Measurements from ENCODE around the gene MAN1B1.
A peak's percentile ranks its signal among the peaks of the same experiment; 100 is the strongest.

MAN1B1 gene

GRCh38 chr9:137074657-137075274 is 12.0 kb upstream of the MAN1B1 start:
- H3K4me3 ChIP-seq (ENCODE audit: low read depth, low read length): no peak overlapping the region
- no peak for TF ChIP-seq CTCF (IDR thresholded peaks at IDR 0.05; ENCODE audit: low read depth, low read length)

DNA sequence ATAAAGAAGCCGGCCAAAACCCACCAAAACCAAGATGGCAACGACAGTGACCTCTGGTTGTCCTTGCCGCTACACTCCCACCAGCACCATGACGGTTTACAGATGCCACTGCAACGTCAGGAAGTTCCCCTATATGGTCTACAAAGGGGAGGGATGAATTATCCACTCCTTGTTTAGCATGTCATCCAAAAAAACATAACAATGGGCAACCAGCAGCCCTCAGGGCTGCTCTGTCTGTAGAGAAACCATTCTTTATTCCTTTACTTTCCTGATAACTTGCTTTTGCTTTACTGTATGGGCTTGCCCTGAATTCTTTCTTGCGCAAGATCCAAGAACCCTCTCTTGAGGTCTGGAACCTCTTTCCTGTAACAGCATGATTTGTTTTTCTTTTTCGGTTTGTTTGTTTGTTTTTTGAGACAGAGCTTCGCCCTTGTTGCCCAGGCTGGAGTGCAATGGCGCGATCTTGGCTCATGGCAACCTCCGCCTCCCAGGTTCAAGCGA is 11.5 kb upstream of the MAN1B1 start:
- no peak overlapping the region for H3K4me3 ChIP-seq (ENCODE audit: low read depth, low read length)
- TF ChIP-seq CTCF (IDR thresholded peaks at IDR 0.05; ENCODE audit: low read depth, low read length): no peak

DNA sequence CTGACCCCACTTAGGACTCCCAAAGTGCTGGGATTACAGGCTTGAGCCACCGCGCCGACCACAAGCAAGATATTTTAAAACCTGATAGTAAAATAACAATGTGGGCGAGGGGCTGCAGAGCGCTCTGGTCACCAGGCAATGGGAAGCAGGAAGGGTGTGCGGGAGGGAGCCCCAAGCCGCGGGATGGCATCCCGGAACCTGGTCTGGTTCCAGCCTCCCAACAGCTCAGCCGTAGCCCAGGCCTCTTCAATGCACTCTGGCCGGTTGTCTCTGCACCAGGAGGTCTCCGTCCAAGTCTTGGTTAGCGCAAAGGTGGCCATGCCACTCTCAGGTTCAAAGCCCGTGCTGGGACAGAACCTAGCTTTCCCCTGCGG is 10.2 kb upstream of the MAN1B1 start:
- H3K4me3 ChIP-seq (ENCODE audit: low read depth, low read length): peak overlapping the region; percentile 36
- no peak for TF ChIP-seq CTCF (IDR thresholded peaks at IDR 0.05; ENCODE audit: low read depth, low read length)

- no peak for TF ChIP-seq CTCF (IDR thresholded peaks at IDR 0.05; ENCODE audit: low read depth, low read length)
- H3K4me3 ChIP-seq (ENCODE audit: low read depth, low read length): peak within 1 kb of the TSS; percentile 67
Measured at GRCh38 chr9:137077010-137077747, 9.6 kb upstream of the MAN1B1 start, which contains the start of gene UAP1L1. Gene UAP1L1, plus strand, starts transcription at chr9:137077517. Its CDS starts 16 bp downstream, at chr9:137077533.

DNA sequence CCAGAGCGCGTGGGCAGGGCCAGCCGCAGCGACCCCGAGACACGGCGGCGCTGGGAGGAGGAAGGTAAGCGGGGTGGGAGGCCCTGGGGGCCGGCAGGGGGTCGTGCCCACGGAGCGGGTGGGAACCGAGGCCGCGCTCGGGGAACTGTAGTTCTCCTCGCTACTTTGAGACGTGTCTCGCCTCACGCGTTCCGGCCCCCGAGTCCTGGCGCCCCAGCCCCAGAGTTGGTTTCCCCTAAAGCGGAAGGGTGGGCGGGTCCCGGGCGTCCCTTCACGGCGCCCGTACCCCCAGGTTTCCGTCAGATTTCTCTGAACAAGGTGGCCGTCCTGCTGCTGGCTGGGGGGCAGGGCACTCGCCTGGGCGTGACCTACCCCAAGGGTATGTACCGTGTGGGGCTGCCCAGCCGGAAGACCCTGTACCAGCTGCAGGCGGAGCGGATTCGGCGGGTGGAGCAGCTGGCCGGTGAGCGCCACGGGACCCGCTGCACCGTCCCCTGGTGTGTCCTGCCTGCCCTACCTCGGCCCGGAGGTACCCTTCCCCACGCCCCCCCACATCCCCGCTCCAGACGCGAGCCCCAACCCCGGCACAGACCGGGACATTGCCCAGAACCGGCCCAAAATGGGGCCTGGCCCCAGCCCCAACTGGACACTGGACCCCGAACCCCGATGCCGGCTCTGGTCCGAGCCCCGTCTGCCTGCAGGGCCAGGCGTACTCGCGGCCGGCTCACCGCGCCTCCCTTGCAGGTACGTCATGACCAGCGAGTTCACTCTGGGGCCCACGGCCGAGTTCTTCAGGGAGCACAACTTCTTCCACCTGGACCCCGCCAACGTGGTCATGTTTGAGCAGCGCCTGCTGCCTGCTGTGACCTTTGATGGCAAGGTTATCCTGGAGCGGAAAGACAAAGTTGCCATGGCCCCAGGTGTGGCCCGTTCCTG is 8.8 kb upstream of the MAN1B1 start:
- TF ChIP-seq CTCF (IDR thresholded peaks at IDR 0.05; ENCODE audit: low read depth, low read length): no peak
- H3K4me3 ChIP-seq (ENCODE audit: low read depth, low read length): peak overlapping the region; percentile 67

DNA sequence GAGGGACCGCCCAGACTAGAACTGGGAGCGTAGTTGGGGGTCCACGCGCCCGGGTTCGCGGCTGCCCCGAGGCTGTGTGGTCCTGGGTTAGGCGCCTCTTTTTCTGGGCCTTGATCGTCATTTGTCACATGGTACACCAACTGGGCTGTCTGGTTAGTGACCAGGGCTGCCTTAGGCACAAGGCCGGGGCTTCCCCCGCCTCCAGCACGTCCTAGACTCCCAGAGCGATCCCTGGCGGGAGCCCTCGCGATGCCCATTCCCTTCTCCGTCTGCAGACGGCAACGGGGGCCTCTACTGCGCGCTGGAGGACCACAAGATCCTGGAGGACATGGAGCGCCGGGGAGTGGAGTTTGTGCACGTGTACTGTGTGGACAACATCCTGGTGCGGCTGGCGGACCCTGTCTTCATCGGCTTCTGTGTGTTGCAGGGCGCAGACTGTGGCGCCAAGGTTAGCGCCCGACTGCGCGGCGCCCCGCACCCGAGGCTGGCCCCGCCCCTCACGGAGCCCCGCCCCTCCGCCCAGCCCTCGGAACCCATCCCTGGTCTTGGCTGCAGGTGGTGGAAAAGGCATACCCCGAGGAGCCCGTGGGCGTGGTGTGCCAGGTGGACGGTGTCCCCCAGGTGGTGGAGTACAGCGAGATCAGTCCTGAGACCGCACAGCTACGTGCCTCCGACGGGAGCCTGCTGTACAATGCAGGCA is 7.9 kb upstream of the MAN1B1 start:
- TF ChIP-seq CTCF (IDR thresholded peaks at IDR 0.05; ENCODE audit: low read depth, low read length): no peak
- H3K4me3 ChIP-seq (ENCODE audit: low read depth, low read length): peak overlapping the region; percentile 67

All from WI38 (cell line).